ENCODE data around the gene RUNX1.
A peak's percentile ranks its signal among the peaks of the same experiment; 100 is the strongest.

The RUNX1 gene

GRCh38 chr21:35048706-35049617 lies at the start of gene RUNX1:
Gene RUNX1, minus strand, starts transcription at chr21:35049302.
- peak within 1 kb of the TSS; percentile 89 for H3K27ac Mint-ChIP-seq
- ATAC-seq (ENCODE audit: low read depth) (peak; percentile 71), DNase-seq (ENCODE audit: low spot score in 2 of 2) (peak; percentile 59 to 70)
- no peaks in the 10 kb centered on the region for H3K27me3 Mint-ChIP-seq
- no peaks in the 10 kb centered on the region for H3K9me3 Mint-ChIP-seq
- H3K36me3 Mint-ChIP-seq: peaks cover 1% of the 10 kb centered on the region
- H3K4me3 Mint-ChIP-seq: peak within 1 kb of the TSS; percentile 90
- peaks cover 59% of the 10 kb centered on the region for H3K4me1 Mint-ChIP-seq

- H3K4me3 Mint-ChIP-seq: no peak overlapping the region
Observed at GRCh38 chr21:35097525-35097924, 48.4 kb upstream of the RUNX1 start.

GRCh38 chr21:35096959-35097358 lies 47.9 kb upstream of the RUNX1 start:
- H3K9me3 Mint-ChIP-seq: no peaks in the 10 kb centered on the region
- peaks cover 2% of the 10 kb centered on the region for H3K4me1 Mint-ChIP-seq
- no peak overlapping the region for H3K4me3 Mint-ChIP-seq
- ATAC-seq (ENCODE audit: low read depth): no peak
- no peak for DNase-seq (ENCODE audit: low spot score in 2 of 2)
- H3K27me3 Mint-ChIP-seq: peaks cover 14% of the 10 kb centered on the region
- no peaks in the 10 kb centered on the region for H3K36me3 Mint-ChIP-seq
- no peak overlapping the region for H3K27ac Mint-ChIP-seq

More at GRCh38 chr21:35097525-35097924, 48.4 kb upstream of the RUNX1 start:
- Mint-ChIP-seq H3K27me3 (peaks cover 12% of the 10 kb centered on the region), H3K36me3 (no peaks in the 10 kb centered on the region), H3K27ac (no peak overlapping the region), H3K9me3 (no peaks in the 10 kb centered on the region), H3K4me1 (no peaks in the 10 kb centered on the region)
- ATAC-seq (ENCODE audit: low read depth) (no peak), DNase-seq (ENCODE audit: low spot score in 2 of 2) (no peak)

GRCh38 chr21:35095859-35096291 lies 46.8 kb upstream of the RUNX1 start:
- H3K27me3 Mint-ChIP-seq: peaks cover 17% of the 10 kb centered on the region
- no peak for DNase-seq (ENCODE audit: low spot score in 2 of 2)
- no peak for ATAC-seq (ENCODE audit: low read depth)

GRCh38 chr21:35093514-35093913 lies 44.4 kb upstream of the RUNX1 start:
- no peak overlapping the region for H3K4me3 Mint-ChIP-seq
- no peak for ATAC-seq (ENCODE audit: low read depth)
- no peaks in the 10 kb centered on the region for H3K36me3 Mint-ChIP-seq
- no peak for DNase-seq (ENCODE audit: low spot score in 2 of 2)
- H3K9me3 Mint-ChIP-seq: no peaks in the 10 kb centered on the region
- H3K4me1 Mint-ChIP-seq: peaks cover 2% of the 10 kb centered on the region
- no peak overlapping the region for H3K27ac Mint-ChIP-seq
- H3K27me3 Mint-ChIP-seq: peaks cover 19% of the 10 kb centered on the region

More at GRCh38 chr21:35095859-35096291, 46.8 kb upstream of the RUNX1 start:
- no peaks in the 10 kb centered on the region for H3K36me3 Mint-ChIP-seq
- H3K27ac Mint-ChIP-seq: no peak overlapping the region
- H3K4me1 Mint-ChIP-seq: peaks cover 2% of the 10 kb centered on the region
- no peak overlapping the region for H3K4me3 Mint-ChIP-seq
- no peaks in the 10 kb centered on the region for H3K9me3 Mint-ChIP-seq

- H3K9me3 Mint-ChIP-seq: no peaks in the 10 kb centered on the region
- H3K4me3 Mint-ChIP-seq: no peak overlapping the region
- no peak for DNase-seq (ENCODE audit: low spot score in 2 of 2)
- H3K27me3 Mint-ChIP-seq: peaks cover 17% of the 10 kb centered on the region
- no peak for ATAC-seq (ENCODE audit: low read depth)
- peaks cover 2% of the 10 kb centered on the region for H3K4me1 Mint-ChIP-seq
- no peaks in the 10 kb centered on the region for H3K36me3 Mint-ChIP-seq
- H3K27ac Mint-ChIP-seq: no peak overlapping the region
Observed at GRCh38 chr21:35091496-35091895, 42.4 kb upstream of the RUNX1 start.

GRCh38 chr21:35090403-35090802 lies 41.3 kb upstream of the RUNX1 start:
- no peak for DNase-seq (ENCODE audit: low spot score in 2 of 2)
- H3K27ac Mint-ChIP-seq: no peak overlapping the region

GRCh38 chr21:35088319-35088771 lies 39.2 kb upstream of the RUNX1 start:
- Mint-ChIP-seq H3K27ac (no peak overlapping the region), H3K27me3 (peaks cover 7% of the 10 kb centered on the region), H3K4me3 (no peak overlapping the region), H3K4me1 (peaks cover 2% of the 10 kb centered on the region), H3K9me3 (no peaks in the 10 kb centered on the region), H3K36me3 (no peaks in the 10 kb centered on the region)
- DNase-seq (ENCODE audit: low spot score in 2 of 2) (no peak), ATAC-seq (ENCODE audit: low read depth) (no peak)

More at GRCh38 chr21:35090403-35090802, 41.3 kb upstream of the RUNX1 start:
- no peak for ATAC-seq (ENCODE audit: low read depth)
- Mint-ChIP-seq H3K27me3 (peaks cover 17% of the 10 kb centered on the region), H3K36me3 (no peaks in the 10 kb centered on the region), H3K9me3 (no peaks in the 10 kb centered on the region), H3K4me1 (peaks cover 2% of the 10 kb centered on the region), H3K4me3 (no peak overlapping the region)

- Mint-ChIP-seq H3K27me3 (peaks cover 7% of the 10 kb centered on the region), H3K4me1 (no peaks in the 10 kb centered on the region), H3K4me3 (no peak overlapping the region), H3K27ac (no peak overlapping the region), H3K36me3 (no peaks in the 10 kb centered on the region), H3K9me3 (peaks cover 2% of the 10 kb centered on the region)
- no peak for ATAC-seq (ENCODE audit: low read depth)
- no peak for DNase-seq (ENCODE audit: low spot score in 2 of 2)
Observed at GRCh38 chr21:35086357-35086756, 37.3 kb upstream of the RUNX1 start.

GRCh38 chr21:35084869-35085268 lies 35.8 kb upstream of the RUNX1 start:
- Mint-ChIP-seq H3K27ac (no peak overlapping the region), H3K36me3 (no peaks in the 10 kb centered on the region), H3K4me3 (no peak overlapping the region)

GRCh38 chr21:35083246-35083645 lies 34.1 kb upstream of the RUNX1 start:
- Mint-ChIP-seq H3K9me3 (peaks cover 2% of the 10 kb centered on the region), H3K27ac (no peak overlapping the region), H3K27me3 (peaks cover 9% of the 10 kb centered on the region), H3K36me3 (no peaks in the 10 kb centered on the region), H3K4me1 (no peaks in the 10 kb centered on the region), H3K4me3 (no peak overlapping the region)
- DNase-seq (ENCODE audit: low spot score in 2 of 2): no peak
- ATAC-seq (ENCODE audit: low read depth): no peak

More at GRCh38 chr21:35084869-35085268, 35.8 kb upstream of the RUNX1 start:
- Mint-ChIP-seq H3K9me3 (peaks cover 2% of the 10 kb centered on the region), H3K4me1 (no peaks in the 10 kb centered on the region), H3K27me3 (peaks cover 7% of the 10 kb centered on the region)
- DNase-seq (ENCODE audit: low spot score in 2 of 2): no peak
- no peak for ATAC-seq (ENCODE audit: low read depth)

- Mint-ChIP-seq H3K27me3 (peaks cover 9% of the 10 kb centered on the region), H3K9me3 (peaks cover 2% of the 10 kb centered on the region), H3K4me1 (no peaks in the 10 kb centered on the region), H3K27ac (no peak overlapping the region), H3K4me3 (no peak overlapping the region), H3K36me3 (no peaks in the 10 kb centered on the region)
- DNase-seq (ENCODE audit: low spot score in 2 of 2) (no peak), ATAC-seq (ENCODE audit: low read depth) (no peak)
Observed at GRCh38 chr21:35081861-35082260, 32.8 kb upstream of the RUNX1 start.

GRCh38 chr21:35079181-35079580 lies 30.1 kb upstream of the RUNX1 start:
- Mint-ChIP-seq H3K4me3 (no peak overlapping the region), H3K4me1 (no peaks in the 10 kb centered on the region), H3K27ac (no peak overlapping the region), H3K27me3 (peaks cover 9% of the 10 kb centered on the region), H3K9me3 (peaks cover 2% of the 10 kb centered on the region), H3K36me3 (no peaks in the 10 kb centered on the region)
- DNase-seq (ENCODE audit: low spot score in 2 of 2) (no peak), ATAC-seq (ENCODE audit: low read depth) (no peak)

GRCh38 chr21:35077975-35078374 lies 28.9 kb upstream of the RUNX1 start:
- no peak for ATAC-seq (ENCODE audit: low read depth)
- no peak overlapping the region for H3K27ac Mint-ChIP-seq
- DNase-seq (ENCODE audit: low spot score in 2 of 2): no peak

More at GRCh38 chr21:35077975-35078374, 28.9 kb upstream of the RUNX1 start:
- H3K9me3 Mint-ChIP-seq: peaks cover 3% of the 10 kb centered on the region
- H3K27me3 Mint-ChIP-seq: peaks cover 10% of the 10 kb centered on the region
- H3K4me1 Mint-ChIP-seq: no peaks in the 10 kb centered on the region
- H3K36me3 Mint-ChIP-seq: peaks cover 3% of the 10 kb centered on the region
- H3K4me3 Mint-ChIP-seq: no peak overlapping the region
